HG03280 (cell line): Measurements from ENCODE around the gene CLDN11.

ENCODE experiments used
- ATAC-seq: cut with Tn5 transposase; IDR thresholded peaks from one replicate; pipeline ENCODE4 v1.9.1; 2021; ENCODE audit warnings: mild to moderate bottlenecking, moderate library complexity; ENCODE audit not compliant: unreplicated experiment

CLDN11 gene

GRCh38 chr3:170418422-170419398 is at the start of gene CLDN11:
Gene CLDN11 (plus strand): TSS chr3:170418868. CDS start chr3:170419067, 199 bp downstream.
- no peak for ATAC-seq

GRCh38 chr3:170368921-170369320 is 49.7 kb upstream of the CLDN11 start:
- ATAC-seq: no peak

GRCh38 chr3:170372190-170372879 is 46.3 kb upstream of the CLDN11 start:
- ATAC-seq: no peak

- ATAC-seq: no peak
Measured at GRCh38 chr3:170383567-170383966, 35.1 kb upstream of the CLDN11 start.

GRCh38 chr3:170386468-170386867 is 32.2 kb upstream of the CLDN11 start:
- no peak for ATAC-seq

GRCh38 chr3:170387950-170388349 is 30.7 kb upstream of the CLDN11 start:
- ATAC-seq: no peak

- no peak for ATAC-seq
Measured at GRCh38 chr3:170391108-170391507, 27.6 kb upstream of the CLDN11 start.

GRCh38 chr3:170397685-170398084 is 21.0 kb upstream of the CLDN11 start:
- ATAC-seq: no peak

GRCh38 chr3:170405101-170405500 is 13.6 kb upstream of the CLDN11 start:
- no peak for ATAC-seq

- no peak for ATAC-seq
Measured at GRCh38 chr3:170410428-170411029, 8.1 kb upstream of the CLDN11 start.

GRCh38 chr3:170413291-170413690 is 5.4 kb upstream of the CLDN11 start:
- ATAC-seq: no peak

- no peak for ATAC-seq
Measured at GRCh38 chr3:170414202-170414663, 4.4 kb upstream of the CLDN11 start.

- no peak for ATAC-seq
Measured at GRCh38 chr3:170417090-170417489, 1.6 kb upstream of the CLDN11 start.

GRCh38 chr3:170419557-170420087 is 954 bp downstream of the CLDN11 start:
- no peak for ATAC-seq

- ATAC-seq: no peak
Measured at GRCh38 chr3:170420307-170420821, 1.7 kb downstream of the CLDN11 start.

GRCh38 chr3:170421111-170421641 is 2.5 kb downstream of the CLDN11 start:
- ATAC-seq: no peak

GRCh38 chr3:170421758-170422157 is 3.1 kb downstream of the CLDN11 start:
- ATAC-seq: no peak

GRCh38 chr3:170423001-170423615 is 4.4 kb downstream of the CLDN11 start:
- no peak for ATAC-seq

GRCh38 chr3:170424879-170425278 is 6.2 kb downstream of the CLDN11 start:
- ATAC-seq: no peak
